ENCODE results near the gene RGCC. TPM values are rescaled to one million over a fixed set of nuclear protein-coding genes. Genes with fewer than 3 reads are reported as not detected.

Gene RGCC
- total RNA-seq, 1 experiment from 2014 or later, result 69.3 TPM

DNA sequence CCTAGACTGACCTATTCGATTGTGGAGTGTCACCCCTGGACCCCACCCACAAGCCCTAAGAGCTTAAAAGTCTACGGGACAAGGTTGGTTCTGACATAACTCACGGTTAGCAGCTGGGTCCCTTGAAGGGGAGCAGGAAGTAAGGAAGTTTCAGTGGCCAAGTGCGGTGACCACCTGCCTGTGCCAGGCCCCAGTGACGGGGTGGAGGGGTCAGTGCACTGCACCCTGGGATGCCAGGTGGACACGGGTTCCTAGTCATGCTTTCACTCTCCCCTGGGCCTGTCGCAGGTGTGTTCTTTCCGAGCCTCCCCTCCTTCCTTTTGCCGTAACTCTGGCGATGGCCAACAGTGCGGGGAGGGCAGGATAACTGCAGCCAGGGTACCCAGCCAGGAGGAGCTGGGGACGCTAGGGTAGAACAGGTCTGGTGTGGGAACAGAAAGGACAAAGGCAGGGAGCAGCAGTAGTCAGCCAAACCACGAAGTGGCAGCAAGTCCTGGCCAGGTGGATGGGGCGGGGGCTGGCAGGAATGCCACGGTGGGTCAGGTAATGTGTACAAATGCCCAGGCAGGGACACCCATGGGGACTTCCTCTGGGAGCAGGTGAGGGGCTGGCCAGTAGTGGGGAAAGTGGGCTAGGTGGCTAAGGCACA lies 58.3 kb downstream of the RGCC start:
- Histone ChIP-seq H3K9me3 (ENCODE audit: low read length) (no peaks in the 10 kb centered on the region), H3K27me3 (ENCODE audit: low read length) (no peaks in the 10 kb centered on the region), H2AFZ (ENCODE audit: low read length) (no peak overlapping the region)

DNA sequence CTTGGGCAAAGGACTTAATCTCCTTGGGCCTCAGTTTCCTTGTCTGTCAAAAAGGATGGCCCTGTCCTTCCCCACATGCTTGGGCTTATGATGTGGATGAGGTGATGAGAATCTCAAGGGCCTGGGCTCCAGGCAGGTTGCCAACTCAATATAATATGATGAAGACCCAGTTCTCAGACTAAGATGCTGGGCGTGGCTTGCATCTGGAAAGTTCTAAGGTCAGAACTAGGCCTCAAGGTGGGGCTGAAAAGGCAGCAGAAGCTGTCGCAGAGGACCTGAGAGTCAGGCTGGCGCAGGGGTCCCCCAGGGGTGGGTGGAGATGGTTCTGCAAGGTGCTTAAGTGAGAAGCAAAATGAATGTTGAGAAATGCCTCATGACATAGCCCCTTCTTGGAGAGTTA lies 58.8 kb downstream of the RGCC start:
- H3K4me1 ChIP-seq (ENCODE audit: low read length), result no peaks in the 10 kb centered on the region
- no peaks in the 10 kb centered on the region for H3K36me3 ChIP-seq (ENCODE audit: insufficient read depth, low read length)
- H2AFZ ChIP-seq (ENCODE audit: low read length), result no peak overlapping the region
- H3K4me3 ChIP-seq (ENCODE audit: low read length), result no peak overlapping the region
- peaks cover 6% of the 10 kb centered on the region; the same call in 1 of the 2 replicates for H3K9me2 ChIP-seq (replicated peaks; ENCODE audit: insufficient read depth, low read length)
- H3K4me2 ChIP-seq (ENCODE audit: low read depth, low read length, poor library complexity, severe bottlenecking), result no peak overlapping the region
- H3K9ac ChIP-seq (ENCODE audit: low read length), result no peak overlapping the region
- H3K9me3 ChIP-seq (ENCODE audit: low read length), result no peaks in the 10 kb centered on the region
- H3K27me3 ChIP-seq (ENCODE audit: low read length), result no peaks in the 10 kb centered on the region
- H4K20me1 ChIP-seq (ENCODE audit: insufficient read depth, low read depth, low read length), result no peaks in the 10 kb centered on the region
- DNase-seq, result peak; percentile 27
- H3K27ac ChIP-seq (ENCODE audit: low read length), result no peak overlapping the region
- no peaks in the 10 kb centered on the region for H3K79me2 ChIP-seq (ENCODE audit: low read length)

More for the DNA sequence above, 58.3 kb downstream of the RGCC start:
- Histone ChIP-seq H3K27ac (ENCODE audit: low read length) (no peak overlapping the region), H3K4me3 (ENCODE audit: low read length) (no peak overlapping the region), H3K36me3 (ENCODE audit: insufficient read depth, low read length) (no peaks in the 10 kb centered on the region), H3K4me2 (ENCODE audit: low read depth, low read length, poor library complexity, severe bottlenecking) (no peak overlapping the region), H3K79me2 (ENCODE audit: low read length) (no peaks in the 10 kb centered on the region), H4K20me1 (ENCODE audit: insufficient read depth, low read depth, low read length) (no peaks in the 10 kb centered on the region), H3K4me1 (ENCODE audit: low read length) (no peaks in the 10 kb centered on the region), H3K9me2 (replicated peaks; ENCODE audit: insufficient read depth, low read length) (peaks cover 6% of the 10 kb centered on the region; the same call in 1 of the 2 replicates), H3K9ac (ENCODE audit: low read length) (no peak overlapping the region)
- no peak for DNase-seq

DNA sequence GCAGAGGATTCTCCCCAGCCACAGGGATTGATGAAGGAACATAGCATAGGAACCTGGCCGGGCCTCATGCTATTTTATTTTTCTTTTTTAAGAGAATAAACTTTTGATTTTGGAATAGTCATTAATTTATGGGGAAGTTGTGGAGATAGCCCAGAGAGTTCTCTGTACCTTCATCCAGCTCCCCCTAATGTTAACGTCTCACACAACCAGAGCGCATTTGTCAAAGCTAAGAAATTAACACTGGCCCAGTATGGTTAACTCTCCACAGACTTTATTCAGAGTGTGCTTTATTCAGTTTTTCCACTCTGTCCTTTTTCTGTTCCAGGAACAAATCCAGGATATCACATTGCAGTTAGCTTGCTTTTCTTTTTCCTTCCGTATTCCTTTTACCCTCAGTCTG lies 59.4 kb downstream of the RGCC start:
- peak; percentile 27 for DNase-seq
- Histone ChIP-seq H3K4me1 (ENCODE audit: low read length) (no peaks in the 10 kb centered on the region), H3K4me3 (ENCODE audit: low read length) (no peak overlapping the region), H3K4me2 (ENCODE audit: low read depth, low read length, poor library complexity, severe bottlenecking) (no peak overlapping the region), H3K79me2 (ENCODE audit: low read length) (no peaks in the 10 kb centered on the region), H3K27me3 (ENCODE audit: low read length) (no peaks in the 10 kb centered on the region), H3K9ac (ENCODE audit: low read length) (no peak overlapping the region), H3K36me3 (ENCODE audit: insufficient read depth, low read length) (no peaks in the 10 kb centered on the region), H4K20me1 (ENCODE audit: insufficient read depth, low read depth, low read length) (no peaks in the 10 kb centered on the region), H3K9me3 (ENCODE audit: low read length) (no peaks in the 10 kb centered on the region), H3K9me2 (replicated peaks; ENCODE audit: insufficient read depth, low read length) (peaks cover 6% of the 10 kb centered on the region; the same call in 1 of the 2 replicates), H3K27ac (ENCODE audit: low read length) (no peak overlapping the region), H2AFZ (ENCODE audit: low read length) (no peak overlapping the region)

DNA sequence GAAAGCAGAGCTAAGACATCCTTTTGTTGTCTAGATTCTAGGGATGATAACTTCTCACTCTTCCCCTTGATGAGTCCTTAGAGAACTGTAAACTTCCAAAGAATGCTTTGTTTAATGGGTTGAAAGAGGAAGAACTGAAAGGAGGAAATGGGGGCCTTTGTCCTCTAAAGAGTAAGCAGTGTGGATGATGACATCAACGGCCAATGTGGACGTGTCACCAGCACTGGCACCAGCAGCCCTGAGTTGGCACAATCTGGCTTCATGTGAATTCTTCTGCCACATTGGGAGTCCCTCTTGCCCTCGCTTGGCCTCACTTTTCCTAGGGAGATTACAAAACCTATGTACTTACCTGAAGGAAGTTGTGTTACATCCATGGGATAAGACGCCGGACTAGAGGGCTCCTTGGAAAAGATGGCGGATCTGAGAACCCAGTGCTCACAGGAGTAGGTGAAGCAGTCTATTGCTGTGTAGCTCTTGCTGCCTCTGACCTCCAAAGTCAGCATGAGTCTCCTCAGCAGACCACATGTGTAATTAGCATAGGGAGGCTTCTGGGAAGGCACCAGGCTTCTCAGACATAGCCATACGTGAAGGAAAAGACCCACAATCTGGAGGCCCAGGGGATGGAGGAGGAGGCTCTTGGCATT lies 62.8 kb downstream of the RGCC start:
- Histone ChIP-seq H2AFZ (ENCODE audit: low read length) (no peak overlapping the region), H4K20me1 (ENCODE audit: insufficient read depth, low read depth, low read length) (no peaks in the 10 kb centered on the region), H3K27ac (ENCODE audit: low read length) (no peak overlapping the region), H3K9me3 (ENCODE audit: low read length) (no peaks in the 10 kb centered on the region), H3K4me1 (ENCODE audit: low read length) (no peaks in the 10 kb centered on the region), H3K4me3 (ENCODE audit: low read length) (no peak overlapping the region), H3K36me3 (ENCODE audit: insufficient read depth, low read length) (no peaks in the 10 kb centered on the region), H3K27me3 (ENCODE audit: low read length) (no peaks in the 10 kb centered on the region), H3K9me2 (replicated peaks; ENCODE audit: insufficient read depth, low read length) (peaks cover 6% of the 10 kb centered on the region; the same call in 1 of the 2 replicates), H3K4me2 (ENCODE audit: low read depth, low read length, poor library complexity, severe bottlenecking) (no peak overlapping the region), H3K9ac (ENCODE audit: low read length) (no peak overlapping the region), H3K79me2 (ENCODE audit: low read length) (no peaks in the 10 kb centered on the region)
- DNase-seq, result peak; percentile 31

Other genes starting within 250 kb of the RGCC start
- 15.1 and 34.2 TPM in 2 replicates for gene MTRF1, start 194.0 kb upstream of the RGCC start, total RNA-seq (2014; rRNA removed; shearing (Covaris generic); ENCODE audit: low replicate concordance)
- gene NAA16, start 146.3 kb upstream of the RGCC start, total RNA-seq (2014; rRNA removed; shearing (Covaris generic); ENCODE audit: low replicate concordance), result 13.2 and 26.7 TPM in 2 replicates

Measured in Karpas-422 (cell line).